GM19455 (cell line): ENCODE results near the gene HS1BP3.
A peak's percentile ranks its signal among the peaks of the same experiment; 100 is the strongest.

Experiments used
- ATAC-seq: cut with Tn5 transposase; IDR thresholded peaks from one replicate; pipeline ENCODE4 v1.9.1; 2021; ENCODE audit not compliant: unreplicated experiment

HS1BP3 gene

DNA sequence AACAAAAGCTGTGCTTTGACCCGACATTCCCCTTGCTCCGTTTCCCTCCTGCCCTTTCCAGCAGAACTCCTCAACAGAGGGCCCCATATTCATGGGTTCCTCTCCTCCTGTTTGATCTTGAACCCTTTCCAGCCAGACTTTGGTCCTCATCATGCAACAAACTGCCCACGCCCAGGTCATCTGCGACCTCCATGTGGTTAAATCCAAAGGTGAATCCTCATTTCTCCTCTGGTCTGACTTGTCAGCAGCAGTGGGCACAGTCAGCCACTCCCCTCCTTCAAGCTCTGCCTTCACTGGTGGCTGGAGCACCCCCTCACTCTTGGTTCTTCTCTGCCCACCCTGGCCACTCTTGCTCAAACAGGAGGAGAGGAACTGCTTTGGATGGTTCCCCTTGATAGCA lies 2.7 kb downstream of the HS1BP3 start:
- ATAC-seq: no peak

GRCh38 chr2:20647738-20648137 lies 3.2 kb downstream of the HS1BP3 start:
- ATAC-seq: no peak

DNA sequence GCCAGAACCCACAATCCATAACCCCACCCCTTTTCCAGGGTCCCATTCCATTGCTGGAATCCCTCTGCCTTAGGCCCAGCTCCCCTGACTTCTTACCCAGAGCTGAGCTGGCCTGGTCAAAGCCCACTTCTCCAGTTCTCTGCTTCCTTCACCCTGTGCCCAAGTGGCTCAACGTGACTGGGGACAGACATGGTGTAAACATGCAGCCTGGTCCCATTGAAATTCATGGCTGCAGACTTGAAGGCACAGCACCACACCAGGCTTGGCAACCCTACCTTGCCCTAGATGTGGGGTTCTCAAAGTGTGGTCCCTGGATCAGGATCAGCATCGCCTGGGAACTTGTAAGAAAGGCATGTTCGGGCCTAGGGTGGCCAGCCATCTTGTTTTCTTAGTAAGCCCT lies 3.7 kb downstream of the HS1BP3 start:
- ATAC-seq: no peak

DNA sequence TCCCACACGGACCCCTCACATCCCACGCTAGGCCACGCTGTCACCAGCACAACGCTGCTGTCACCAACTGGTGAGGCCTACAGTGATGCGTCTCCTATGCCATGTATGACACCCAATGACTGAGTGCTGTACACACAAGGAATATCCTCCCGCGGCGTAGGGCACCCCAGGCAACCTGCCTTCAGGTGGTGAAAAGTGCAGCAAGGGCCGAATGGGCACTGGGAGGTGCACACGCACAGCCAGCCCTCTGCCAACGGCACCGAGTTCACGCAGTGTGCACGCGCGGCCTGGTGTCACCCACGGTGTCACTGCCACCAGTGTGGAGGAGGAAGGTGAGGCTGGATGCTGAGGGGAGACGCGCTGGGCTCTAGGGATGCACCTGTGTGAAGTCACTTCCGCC lies 4.5 kb downstream of the HS1BP3 start:
- no peak for ATAC-seq

GRCh38 chr2:20645761-20646160 lies 5.1 kb downstream of the HS1BP3 start:
- no peak for ATAC-seq

- ATAC-seq: no peak
Measured at GRCh38 chr2:20645301-20645701, 5.6 kb downstream of the HS1BP3 start.

DNA sequence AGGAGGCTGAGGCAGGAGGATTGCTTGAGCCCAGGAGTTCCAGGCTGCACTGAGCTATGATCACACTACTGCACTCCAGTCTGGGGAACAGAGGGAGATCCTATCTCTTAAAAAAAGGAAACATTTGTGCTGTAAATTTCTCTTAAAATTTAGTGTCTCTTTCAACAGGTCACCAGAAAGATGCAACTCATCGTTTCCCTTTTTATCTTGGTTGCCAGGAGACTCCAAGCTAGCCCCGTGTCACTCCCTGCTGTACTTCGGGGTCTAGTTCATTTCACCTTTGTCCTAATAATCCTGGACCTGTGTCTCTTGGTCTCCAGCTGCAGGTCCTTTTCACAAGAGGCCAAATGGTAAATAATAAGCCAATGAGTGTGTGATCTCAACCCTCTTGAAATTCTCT lies 7.1 kb downstream of the HS1BP3 start:
- no peak for ATAC-seq

GRCh38 chr2:20643060-20643459 lies 7.8 kb downstream of the HS1BP3 start:
- ATAC-seq: no peak

- peak; percentile 94 for ATAC-seq
Measured at GRCh38 chr2:20642055-20642971, 8.6 kb downstream of the HS1BP3 start.

DNA sequence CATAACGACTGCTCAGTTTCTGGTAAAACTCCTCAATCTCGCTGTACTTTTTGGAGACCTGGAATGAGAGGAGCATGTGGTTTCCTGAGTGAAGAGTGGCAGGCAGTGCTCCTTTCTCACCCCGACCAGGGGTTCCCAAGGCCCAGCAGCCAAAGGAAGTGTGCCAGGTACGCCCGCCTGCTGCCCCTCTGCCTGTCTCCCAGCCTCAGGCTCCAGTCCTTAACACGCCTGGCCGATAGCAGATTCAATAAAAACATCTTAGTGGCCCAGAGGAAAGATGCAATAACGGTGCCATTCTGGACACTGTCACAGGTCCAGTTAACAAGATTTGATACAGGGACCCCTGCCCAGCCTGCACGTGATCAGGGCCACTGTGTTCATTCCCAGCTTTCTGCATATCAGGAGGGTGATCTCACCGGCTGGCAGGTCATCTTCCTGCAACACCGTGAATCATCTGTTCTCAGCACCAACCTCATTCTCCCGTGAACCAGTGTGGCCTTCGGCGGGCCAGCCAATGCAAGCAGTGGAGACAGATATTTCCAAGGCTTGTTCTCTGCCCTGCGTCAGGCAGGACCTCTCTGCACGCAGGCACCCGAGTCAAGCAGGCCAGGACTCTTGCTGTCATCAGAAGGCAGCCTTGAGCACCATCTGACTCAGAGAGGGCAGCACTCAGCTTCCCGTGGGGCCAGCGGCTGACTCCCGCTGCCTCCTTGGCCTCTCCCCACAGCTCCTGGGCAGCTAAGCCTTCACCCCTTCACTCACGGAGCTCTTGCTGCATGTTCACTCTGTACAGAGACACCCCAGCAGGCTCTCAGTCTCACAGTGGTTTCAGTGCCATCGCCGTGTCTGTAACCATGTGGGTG lies 9.5 kb downstream of the HS1BP3 start:
- no peak for ATAC-seq

- ATAC-seq: no peak
Measured at GRCh38 chr2:20640411-20641122, 10.3 kb downstream of the HS1BP3 start.

DNA sequence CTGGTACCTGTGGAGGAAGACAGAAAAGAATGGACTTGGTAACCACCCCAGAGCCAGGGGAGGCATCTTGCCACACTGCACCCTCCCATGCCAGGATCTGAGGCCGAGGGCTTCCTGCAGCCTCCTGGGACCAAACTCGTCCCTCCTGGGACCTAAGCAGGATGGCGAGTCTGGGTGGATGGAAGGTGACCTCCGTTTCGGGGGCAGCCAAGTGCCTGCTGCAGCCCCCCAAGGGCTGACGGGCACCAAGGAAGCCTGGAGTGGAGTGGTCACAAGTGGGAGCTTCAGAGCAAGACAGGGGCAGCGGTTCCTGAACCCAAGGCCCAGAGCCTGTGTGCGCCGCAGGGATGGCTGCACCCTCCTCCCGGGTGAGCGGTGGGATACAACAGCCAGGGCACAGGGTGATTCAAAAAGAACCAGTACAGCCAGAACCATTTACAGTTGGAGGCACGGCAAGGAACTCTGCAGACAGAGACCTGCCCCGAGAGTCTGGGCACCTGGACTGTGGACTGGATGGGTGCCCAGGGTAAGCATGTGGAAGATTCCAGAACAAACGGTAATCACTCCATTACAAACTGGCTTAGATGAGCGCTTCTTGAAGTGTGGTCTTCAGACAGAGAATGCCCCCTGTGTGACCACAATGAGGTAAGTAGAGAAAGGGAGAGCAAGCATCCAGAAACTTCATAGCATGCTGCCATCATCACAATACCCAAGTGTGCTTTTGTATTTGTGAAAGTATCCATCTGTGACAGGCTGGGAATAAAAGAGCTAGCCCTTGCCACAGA lies 12.1 kb downstream of the HS1BP3 start:
- ATAC-seq: no peak

DNA sequence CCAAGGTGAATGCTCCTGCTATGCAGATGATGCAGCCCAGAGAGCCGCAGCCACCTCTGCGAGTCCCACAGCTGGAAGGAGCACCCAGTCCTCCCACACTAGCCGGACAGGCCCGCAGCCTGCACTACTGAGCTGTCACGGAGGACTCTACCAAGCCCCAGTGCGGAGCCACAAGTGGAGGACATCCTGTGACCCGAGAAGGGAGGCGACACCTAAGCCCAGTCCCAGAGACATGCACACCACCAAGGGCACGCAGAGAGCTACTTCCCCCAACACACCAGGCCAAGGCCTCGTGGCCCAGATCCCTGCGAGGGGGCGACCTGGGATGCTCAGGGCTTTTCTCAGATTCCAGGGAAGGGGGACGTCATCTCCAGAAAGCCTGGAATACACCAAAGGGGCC lies 12.9 kb downstream of the HS1BP3 start:
- no peak for ATAC-seq

DNA sequence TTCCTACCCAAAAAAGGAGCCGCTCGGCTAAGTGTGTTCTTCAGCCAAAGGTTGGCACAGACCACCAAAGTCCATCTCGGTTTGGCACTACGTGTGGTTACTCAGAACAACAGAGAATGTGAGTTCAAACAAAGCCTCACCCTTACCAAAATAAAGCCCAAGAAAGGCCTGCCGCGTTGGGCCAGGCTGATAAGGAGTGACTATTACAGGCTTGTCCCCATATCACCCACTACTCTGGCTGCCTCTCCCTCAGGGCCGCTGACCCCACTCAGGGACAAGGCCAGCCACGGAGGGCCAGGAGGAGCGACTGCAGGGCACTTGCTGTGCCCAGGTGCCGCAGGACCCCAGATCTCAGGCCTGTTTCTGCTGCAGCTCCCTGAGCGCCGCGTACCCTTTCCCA lies 13.8 kb downstream of the HS1BP3 start:
- no peak for ATAC-seq

GRCh38 chr2:20635675-20636584 lies 15.0 kb downstream of the HS1BP3 start:
- peak; percentile 70 for ATAC-seq

DNA sequence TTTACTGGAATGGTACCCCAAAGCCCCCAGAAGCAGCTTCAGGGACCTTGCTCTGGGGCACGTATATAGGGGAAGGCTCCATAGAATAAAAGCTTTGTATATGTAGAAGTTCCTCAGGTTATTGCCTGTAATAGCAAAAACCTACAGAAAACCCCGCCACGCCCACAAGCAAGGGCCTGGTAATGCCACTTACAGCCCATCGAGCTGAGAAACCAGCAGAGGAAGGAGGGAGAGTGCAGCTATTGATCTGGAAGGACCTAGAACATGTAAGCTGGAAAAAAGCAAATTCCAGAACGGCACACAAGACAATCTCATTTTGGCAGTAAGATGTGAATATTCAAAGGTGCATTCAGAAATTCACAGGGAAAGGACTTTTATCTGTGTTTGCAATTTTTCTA lies 15.8 kb downstream of the HS1BP3 start:
- ATAC-seq: no peak

DNA sequence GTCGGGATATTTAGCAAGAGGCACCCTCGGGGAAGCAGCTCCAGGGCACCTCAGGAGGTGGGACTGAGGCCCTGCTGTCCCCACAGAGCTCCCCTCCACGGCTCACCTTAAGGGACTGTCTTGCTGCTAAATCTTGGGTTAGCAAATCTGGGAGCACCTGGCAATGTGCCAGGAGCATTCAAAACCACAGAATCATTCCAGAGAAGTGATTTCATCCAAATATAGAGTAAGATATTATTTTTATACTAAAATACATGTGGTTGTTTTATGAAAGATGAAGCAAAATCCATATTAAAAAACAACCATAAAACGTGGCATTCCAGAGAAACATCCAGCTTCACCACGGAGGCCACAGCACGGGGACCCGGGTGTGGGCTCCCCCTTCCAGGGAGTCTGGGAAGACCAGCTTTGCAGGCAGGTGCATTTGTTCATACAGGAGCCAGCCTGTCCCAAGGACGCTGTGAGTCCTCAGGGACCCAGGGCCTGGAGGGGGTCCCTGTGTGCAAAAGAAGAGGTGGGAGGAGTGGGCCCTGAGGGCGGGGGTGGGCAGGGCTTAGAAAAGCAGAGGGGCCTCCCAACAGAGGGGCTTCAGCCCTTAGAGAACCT lies 16.3 kb downstream of the HS1BP3 start:
- no peak for ATAC-seq

GRCh38 chr2:20633794-20634506 lies 16.9 kb downstream of the HS1BP3 start:
- ATAC-seq: no peak

DNA sequence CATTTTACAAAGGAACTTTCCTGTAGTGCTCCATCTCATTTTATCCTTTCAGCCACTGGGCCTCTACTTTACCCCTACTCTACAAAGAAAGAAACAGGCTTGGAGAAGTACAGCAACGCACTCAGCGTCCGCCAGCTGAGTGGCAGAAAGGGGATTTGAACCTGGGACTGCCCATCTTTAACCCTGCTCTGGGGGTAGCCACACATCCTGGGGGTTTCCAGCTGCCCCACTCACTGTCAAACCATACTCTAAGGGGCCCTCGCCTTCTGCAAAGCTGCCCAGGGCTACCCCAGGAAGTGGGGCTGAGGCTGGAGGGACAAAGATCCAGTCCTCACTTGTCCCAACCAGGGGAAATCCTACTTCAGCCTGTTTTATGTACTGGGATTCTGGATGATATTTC lies 17.9 kb downstream of the HS1BP3 start:
- ATAC-seq: no peak
